Measurements from ENCODE around the gene SIM2.

SIM2 gene

GRCh38 chr21:36700971-36701755 is 2.2 kb downstream of the SIM2 start:
- no peak for DNase-seq

- DNase-seq = no peak
Observed at GRCh38 chr21:36701756-36702621, 3.1 kb downstream of the SIM2 start.

- no peak for DNase-seq
Observed at GRCh38 chr21:36702622-36702968, 3.7 kb downstream of the SIM2 start.

GRCh38 chr21:36703123-36703522 is 4.2 kb downstream of the SIM2 start:
- no peak for DNase-seq

- no peak for DNase-seq
Observed at GRCh38 chr21:36703626-36704280, 4.8 kb downstream of the SIM2 start.

GRCh38 chr21:36704281-36704957 is 5.5 kb downstream of the SIM2 start:
- DNase-seq = no peak

- DNase-seq = no peak
Observed at GRCh38 chr21:36704958-36705678, 6.2 kb downstream of the SIM2 start.

- no peak for DNase-seq
Observed at GRCh38 chr21:36705679-36706481, 7.0 kb downstream of the SIM2 start.

- DNase-seq = no peak
Observed at GRCh38 chr21:36706482-36706852, 7.6 kb downstream of the SIM2 start.

GRCh38 chr21:36706951-36707762 is 8.2 kb downstream of the SIM2 start:
- no peak for DNase-seq

- no peak for DNase-seq
Observed at GRCh38 chr21:36707763-36708285, 8.9 kb downstream of the SIM2 start.

- DNase-seq = no peak
Observed at GRCh38 chr21:36708286-36709029, 9.5 kb downstream of the SIM2 start.

GRCh38 chr21:36709030-36709867 is 10.3 kb downstream of the SIM2 start:
- DNase-seq = no peak

- no peak for DNase-seq
Observed at GRCh38 chr21:36709868-36710728, 11.2 kb downstream of the SIM2 start.

GRCh38 chr21:36710729-36711048 is 11.8 kb downstream of the SIM2 start:
- no peak for DNase-seq

- no peak for DNase-seq
Observed at GRCh38 chr21:36713746-36714145, 14.8 kb downstream of the SIM2 start.

GRCh38 chr21:36716387-36716786 is 17.5 kb downstream of the SIM2 start:
- no peak for DNase-seq

GRCh38 chr21:36716836-36717235 is 17.9 kb downstream of the SIM2 start:
- DNase-seq = no peak
